Vagina (tissue), 2 donors: ENCODE data around the gene FBH1.

ENCODE experiments used
- CTCF ChIP-seq, 3 experiments: fragments of 450-650 bp in 2 of 3; fragments of 200-600 bp in 1 of 3; sonication (generic) in 1 of 3; IDR thresholded peaks; one replicate each; pipeline ENCODE4 v1.5.1; 2017 to 2019; ENCODE audit warnings: antibody characterized with exemption in 3 of 3, mild to moderate bottlenecking in 2 of 3, moderate library complexity in 2 of 3
- POLR2A ChIP-seq, 2 donors: fragments of 450-650 bp; IDR thresholded peaks; one replicate each; pipeline ENCODE4 v1.6.1; 2017; ENCODE audit warnings: antibody characterized with exemption in 2 of 2, mild to moderate bottlenecking in 2 of 2, moderate library complexity in 2 of 2

- TF ChIP-seq CTCF (IDR thresholded peaks at IDR 0.05), result no peak
- TF ChIP-seq POLR2A (IDR thresholded peaks at IDR 0.05), result no peak
Observed at GRCh38 chr10:5968681-5969453, 78.8 kb downstream of the FBH1 start.
